ENCODE data around the gene KDM4F.
A peak's percentile ranks its signal among the peaks of the same experiment; 100 is the strongest.

The KDM4F gene

GRCh38 chr11:95089620-95090542 is 40.7 kb downstream of the KDM4F start, which contains the start of gene ENDOD1:
ENDOD1 (plus strand) TSS chr11:95089846; CDS start chr11:95089928, 82 bp downstream.
- H3K36me3 ChIP-seq (ENCODE audit: insufficient read depth, low read length), result no peaks in the 10 kb centered on the region
- H3K4me3 ChIP-seq (ENCODE audit: low read depth, low read length), result peak within 1 kb of the TSS; percentile 93
- H3K27ac ChIP-seq (ENCODE audit: low read depth, low read length), result peak within 1 kb of the TSS; percentile 54
- H3K4me1 ChIP-seq (ENCODE audit: control insufficient read depth, insufficient read depth, low read length, unreplicated experiment), result peaks cover 48% of the 10 kb centered on the region
- H2AFZ ChIP-seq (ENCODE audit: low read length, unreplicated experiment), result peak within 1 kb of the TSS; percentile 87
- H3K79me2 ChIP-seq (ENCODE audit: control insufficient read depth, insufficient read depth, low read length, unreplicated experiment), result peaks cover 24% of the 10 kb centered on the region
- no peaks in the 10 kb centered on the region for H3K27me3 ChIP-seq (ENCODE audit: insufficient read depth, low read length)

- Histone ChIP-seq H3K4me3 (ENCODE audit: low read depth, low read length) (peak overlapping the region; percentile 93), H3K4me1 (ENCODE audit: control insufficient read depth, insufficient read depth, low read length, unreplicated experiment) (peaks cover 55% of the 10 kb centered on the region), H3K36me3 (ENCODE audit: insufficient read depth, low read length) (no peaks in the 10 kb centered on the region), H3K27ac (ENCODE audit: low read depth, low read length) (0 out of 2 replicates have a peak overlapping the region, but pooled peaks have one; percentile 1), H3K79me2 (ENCODE audit: control insufficient read depth, insufficient read depth, low read length, unreplicated experiment) (peaks cover 31% of the 10 kb centered on the region), H2AFZ (ENCODE audit: low read length, unreplicated experiment) (no peak overlapping the region), H3K27me3 (ENCODE audit: insufficient read depth, low read length) (no peaks in the 10 kb centered on the region)
Observed at GRCh38 chr11:95091663-95092180, 42.5 kb downstream of the KDM4F start.

- Histone ChIP-seq H3K4me1 (ENCODE audit: control insufficient read depth, insufficient read depth, low read length, unreplicated experiment) (peaks cover 63% of the 10 kb centered on the region), H3K79me2 (ENCODE audit: control insufficient read depth, insufficient read depth, low read length, unreplicated experiment) (peaks cover 37% of the 10 kb centered on the region), H3K4me3 (ENCODE audit: low read depth, low read length) (peak overlapping the region; percentile 44), H3K36me3 (ENCODE audit: insufficient read depth, low read length) (no peaks in the 10 kb centered on the region), H3K27me3 (ENCODE audit: insufficient read depth, low read length) (no peaks in the 10 kb centered on the region), H2AFZ (ENCODE audit: low read length, unreplicated experiment) (no peak overlapping the region), H3K27ac (ENCODE audit: low read depth, low read length) (peak overlapping the region; percentile 73)
Observed at GRCh38 chr11:95092549-95093324, 43.5 kb downstream of the KDM4F start.

- Histone ChIP-seq H2AFZ (ENCODE audit: low read length, unreplicated experiment) (no peak overlapping the region), H3K4me1 (ENCODE audit: control insufficient read depth, insufficient read depth, low read length, unreplicated experiment) (peaks cover 63% of the 10 kb centered on the region), H3K27me3 (ENCODE audit: insufficient read depth, low read length) (no peaks in the 10 kb centered on the region), H3K4me3 (ENCODE audit: low read depth, low read length) (peak overlapping the region; percentile 44), H3K36me3 (ENCODE audit: insufficient read depth, low read length) (no peaks in the 10 kb centered on the region), H3K27ac (ENCODE audit: low read depth, low read length) (peak overlapping the region; percentile 73), H3K79me2 (ENCODE audit: control insufficient read depth, insufficient read depth, low read length, unreplicated experiment) (peaks cover 46% of the 10 kb centered on the region)
Observed at GRCh38 chr11:95093548-95093947, 44.3 kb downstream of the KDM4F start.

GRCh38 chr11:95095858-95096587 is 46.8 kb downstream of the KDM4F start:
- Histone ChIP-seq H3K4me3 (ENCODE audit: low read depth, low read length) (peak overlapping the region; percentile 62), H3K79me2 (ENCODE audit: control insufficient read depth, insufficient read depth, low read length, unreplicated experiment) (peaks cover 56% of the 10 kb centered on the region), H3K4me1 (ENCODE audit: control insufficient read depth, insufficient read depth, low read length, unreplicated experiment) (peaks cover 60% of the 10 kb centered on the region), H3K27ac (ENCODE audit: low read depth, low read length) (peak overlapping the region; percentile 93), H3K36me3 (ENCODE audit: insufficient read depth, low read length) (no peaks in the 10 kb centered on the region), H2AFZ (ENCODE audit: low read length, unreplicated experiment) (peak overlapping the region; percentile 33), H3K27me3 (ENCODE audit: insufficient read depth, low read length) (no peaks in the 10 kb centered on the region)

- H3K79me2 ChIP-seq (ENCODE audit: control insufficient read depth, insufficient read depth, low read length, unreplicated experiment), result peaks cover 50% of the 10 kb centered on the region
- peaks cover 48% of the 10 kb centered on the region for H3K4me1 ChIP-seq (ENCODE audit: control insufficient read depth, insufficient read depth, low read length, unreplicated experiment)
- no peaks in the 10 kb centered on the region for H3K27me3 ChIP-seq (ENCODE audit: insufficient read depth, low read length)
- H3K27ac ChIP-seq (ENCODE audit: low read depth, low read length), result no peak overlapping the region
- H3K36me3 ChIP-seq (ENCODE audit: insufficient read depth, low read length), result no peaks in the 10 kb centered on the region
- H2AFZ ChIP-seq (ENCODE audit: low read length, unreplicated experiment), result no peak overlapping the region
- H3K4me3 ChIP-seq (ENCODE audit: low read depth, low read length), result no peak overlapping the region
Observed at GRCh38 chr11:95097209-95097608, 48.0 kb downstream of the KDM4F start.

GRCh38 chr11:95098826-95099225 is 49.6 kb downstream of the KDM4F start:
- Histone ChIP-seq H3K27me3 (ENCODE audit: insufficient read depth, low read length) (no peaks in the 10 kb centered on the region), H2AFZ (ENCODE audit: low read length, unreplicated experiment) (no peak overlapping the region), H3K4me1 (ENCODE audit: control insufficient read depth, insufficient read depth, low read length, unreplicated experiment) (peaks cover 32% of the 10 kb centered on the region), H3K79me2 (ENCODE audit: control insufficient read depth, insufficient read depth, low read length, unreplicated experiment) (peaks cover 54% of the 10 kb centered on the region), H3K36me3 (ENCODE audit: insufficient read depth, low read length) (no peaks in the 10 kb centered on the region), H3K27ac (ENCODE audit: low read depth, low read length) (no peak overlapping the region), H3K4me3 (ENCODE audit: low read depth, low read length) (no peak overlapping the region)

- Histone ChIP-seq H3K79me2 (ENCODE audit: control insufficient read depth, insufficient read depth, low read length, unreplicated experiment) (peaks cover 48% of the 10 kb centered on the region), H2AFZ (ENCODE audit: low read length, unreplicated experiment) (no peak overlapping the region), H3K27me3 (ENCODE audit: insufficient read depth, low read length) (no peaks in the 10 kb centered on the region), H3K27ac (ENCODE audit: low read depth, low read length) (no peak overlapping the region), H3K36me3 (ENCODE audit: insufficient read depth, low read length) (no peaks in the 10 kb centered on the region), H3K4me3 (ENCODE audit: low read depth, low read length) (no peak overlapping the region), H3K4me1 (ENCODE audit: control insufficient read depth, insufficient read depth, low read length, unreplicated experiment) (peaks cover 19% of the 10 kb centered on the region)
Observed at GRCh38 chr11:95100191-95100648, 51.0 kb downstream of the KDM4F start.

All from ACC112 (cell line).